K562 (cell line): ENCODE data around the gene DPAGT1. TPM values are rescaled to one million over a fixed set of nuclear protein-coding genes. Genes with fewer than 3 reads are reported as not detected.

ENCODE experiments used
- ADNP ChIP-seq: fragments of 200-800 bp; sonication (Bioruptor generic); IDR thresholded peaks from 2 replicates; pipeline ENCODE4 v1.6.1; 2016; ENCODE audit warnings: missing genetic modification characterization, missing compliant biosample characterization
- CBFA2T3 ChIP-seq: fragments of 450-650 bp; IDR thresholded peaks from 2 replicates; pipeline ENCODE4 v1.6.1; 2017
- COPS2 ChIP-seq: fragments of 450-650 bp; conservative IDR thresholded peaks from 2 replicates; pipeline ENCODE4 v1.6.1; 2016; ENCODE audit warnings: mild to moderate bottlenecking, moderate library complexity
- EGR1 ChIP-seq: fragments of 450-650 bp; conservative IDR thresholded peaks from 2 replicates; pipeline ENCODE4 v1.6.1; 2017; ENCODE audit warnings: mild to moderate bottlenecking
- FOXJ2 ChIP-seq: fragments of 200-800 bp; sonication (Bioruptor generic); IDR thresholded peaks from 2 replicates; pipeline ENCODE4 v1.6.1; 2016; ENCODE audit warnings: missing genetic modification characterization, missing compliant biosample characterization
- HNRNPH1 ChIP-seq: fragments of 200-400 bp; formaldehyde crosslinking; optimal IDR thresholded peaks from 2 replicates; pipeline ENCODE3; 2017; ENCODE audit warnings: low read depth, mild to moderate bottlenecking, low read length, moderate library complexity
- HNRNPUL1 ChIP-seq: fragments of 200-400 bp; formaldehyde crosslinking; IDR thresholded peaks from 2 replicates; pipeline ENCODE4 v1.6.1; 2017; ENCODE audit warnings: low read length
- JUNB ChIP-seq: fragments of 450-650 bp; formaldehyde crosslinking; conservative IDR thresholded peaks from 2 replicates; pipeline ENCODE4 v1.4.0; 2020; ENCODE audit warnings: mild to moderate bottlenecking
- LCOR ChIP-seq: sonication (generic); formaldehyde crosslinking; IDR thresholded peaks from 2 replicates; pipeline ENCODE4 v1.8.0; 2022; ENCODE audit warnings: mild to moderate bottlenecking, missing genetic modification reagents
- NFATC3 ChIP-seq: fragments of 450-650 bp; IDR thresholded peaks from 2 replicates; pipeline ENCODE4 v1.6.1; 2017; ENCODE audit warnings: mild to moderate bottlenecking
- NFE2 ChIP-seq: IDR thresholded peaks from 2 replicates; pipeline ENCODE4 v1.6.1; 2014; ENCODE audit warnings: antibody characterized with exemption, low read depth
- NRF1 ChIP-seq, 2 experiments: fragments of 450-650 bp; IDR thresholded peaks in 1 of 2; conservative IDR thresholded peaks in 1 of 2; 2 replicates each; pipeline ENCODE4 v1.6.1; 2014; ENCODE audit warnings: mild to moderate bottlenecking in 2 of 2
- TCF7 ChIP-seq: sonication (generic); IDR thresholded peaks from 2 replicates; pipeline ENCODE4 v1.6.1; 2016; ENCODE audit warnings: antibody characterized with exemption, borderline replicate concordance
- ZKSCAN1 ChIP-seq: fragments of 150-350 bp; IDR thresholded peaks from 2 replicates; pipeline ENCODE4 v1.6.1; 2016; ENCODE audit warnings: low read depth, low read length
- ZNF175 ChIP-seq: fragments of 200-800 bp; sonication (Bioruptor generic); IDR thresholded peaks from 2 replicates; pipeline ENCODE4 v1.6.1; 2016; ENCODE audit warnings: low read depth, mild to moderate bottlenecking, missing genetic modification characterization, missing compliant biosample characterization
- ZNF263 ChIP-seq: sonication (generic); formaldehyde crosslinking; IDR thresholded peaks from 2 replicates; pipeline ENCODE4 v1.8.0; 2022; ENCODE audit warnings: mild to moderate bottlenecking, missing genetic modification reagents, borderline replicate concordance
- ZNF764 ChIP-seq: fragments of 250-450 bp; sonication (Bioruptor Pico); IDR thresholded peaks from 2 replicates; pipeline ENCODE4 v1.4.0; 2020; ENCODE audit warnings: low read depth, mild to moderate bottlenecking, moderate library complexity
- polyA plus RNA-seq, 8 experiments: library from polyadenylated mRNA; depleted of rRNA in 4 of 8; stranded (reverse) in 5 of 8; unstranded in 3 of 8; fragments of >200 nt; fragmentation: Nextera tagmentation in 2 of 8; fragmentation: Illumina TruSeq in 1 of 8; extraction: Ambion mirVana in 2 of 8; extraction: Trizol in 1 of 8; gene quantifications; 2 replicates each; pipeline versions ENCODE4 v1.2.1 to v1.2.3, GENCODE V29; 2011 to 2014; ENCODE audit warnings: inconsistent platforms in 1 of 8, missing spikeins in 1 of 8
- total RNA-seq, 7 experiments: library from RNA; depleted of rRNA in 6 of 7; stranded (reverse); fragments of >200 nt in 6 of 7; fragmentation: Illumina TruSeq in 2 of 7; extraction: Trizol in 2 of 7; gene quantifications; 2 replicates each; pipeline versions ENCODE4 v1.2.1 to v1.2.3, GENCODE V29; 2011 to 2021; ENCODE audit warnings: low replicate concordance in 1 of 7
- TF ChIP-seq, protein P1 (sequence below), 2 experiments: fragments of 450-650 bp in 1 of 2; sonication (generic) in 1 of 2; formaldehyde crosslinking in 1 of 2; IDR thresholded peaks in 1 of 2; conservative IDR thresholded peaks in 1 of 2; 2 replicates each; pipeline versions ENCODE4 v1.6.1 to v1.8.1; 2016 to 2023; ENCODE audit warnings: mild to moderate bottlenecking in 2 of 2, moderate library complexity in 2 of 2, inconsistent platforms in 1 of 2, missing genetic modification reagents in 1 of 2
- TF ChIP-seq, protein P2 (sequence below), 2 experiments: fragments of 450-650 bp in 1 of 2; IDR thresholded peaks; 2 replicates each; pipeline ENCODE4 v1.6.1; 2011 to 2017; ENCODE audit warnings: low read depth in 2 of 2, antibody characterized with exemption in 1 of 2, borderline replicate concordance in 1 of 2, low read length in 1 of 2, mild to moderate bottlenecking in 1 of 2, mixed read lengths in 1 of 2; ENCODE audit not compliant: control insufficient read depth in 1 of 2
- TF ChIP-seq, protein P3 (sequence below): fragments of 250-450 bp; sonication (Bioruptor Pico); IDR thresholded peaks from 2 replicates; pipeline ENCODE4 v1.5.0; 2021; ENCODE audit warnings: mild to moderate bottlenecking, borderline replicate concordance

The DPAGT1 gene
- total and polyA plus RNA-seq, 9 of the 15 experiments (the other 6 are each of a cell fraction or from before 2014, with no cell fraction given) = 29.9 to 135 (median 85.0) TPM

DNA sequence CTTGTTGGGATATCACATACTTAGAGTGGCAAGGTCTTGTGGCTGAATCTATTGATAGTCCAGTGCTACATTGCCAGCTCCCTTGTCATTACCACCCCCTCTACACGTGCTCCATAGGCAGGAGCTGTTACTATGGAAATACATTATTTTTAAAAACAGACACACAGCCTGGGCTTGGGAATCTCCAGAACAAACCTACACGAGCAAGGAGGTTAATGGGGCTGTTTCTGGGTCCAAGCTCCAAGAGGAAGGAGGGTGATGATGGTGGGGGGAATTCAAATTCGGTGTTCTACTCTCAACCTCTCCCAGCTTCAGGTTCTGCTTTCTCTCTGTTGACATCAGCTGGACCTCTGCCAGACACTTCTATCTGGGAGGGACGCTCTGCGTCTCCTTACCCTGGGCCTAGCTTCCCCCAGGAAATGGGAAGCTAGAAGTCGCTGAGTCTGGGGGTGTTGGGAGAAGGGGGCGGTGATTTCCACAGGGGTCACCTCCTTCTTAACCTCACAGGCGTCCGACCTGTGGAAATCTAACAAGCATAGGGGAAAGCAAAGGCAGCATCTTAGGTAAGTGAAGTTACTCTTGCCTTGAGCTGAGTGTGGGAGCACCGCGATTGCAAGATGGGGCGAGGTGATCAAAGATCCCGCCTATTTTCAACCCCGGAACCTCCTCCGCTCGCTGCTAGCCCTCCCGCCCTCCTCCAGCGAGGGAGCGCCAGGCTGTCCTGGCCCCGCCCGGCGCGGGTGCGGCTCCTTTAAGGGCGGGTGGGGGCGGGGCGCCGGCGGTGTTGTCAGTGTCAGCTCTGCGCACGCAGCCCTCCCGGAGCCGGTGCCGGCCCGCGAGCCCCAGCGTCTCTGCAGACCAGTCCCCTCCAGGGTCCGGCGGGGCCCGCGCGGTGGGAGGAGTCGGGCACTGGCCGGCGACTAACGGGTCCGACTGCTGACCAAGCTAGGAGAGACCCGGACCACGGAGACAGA lies 5.2 kb upstream of the DPAGT1 start, which contains the start of gene C2CD2L (continued):
- TF ChIP-seq HNRNPH1 = no peak
- TF ChIP-seq NRF1 (conservative IDR thresholded peaks at IDR 0.05 in 1 of 2, IDR thresholded peaks at IDR 0.05 in 1 of 2) = peak; percentile 87 to 88
- TF ChIP-seq, protein P1, sequence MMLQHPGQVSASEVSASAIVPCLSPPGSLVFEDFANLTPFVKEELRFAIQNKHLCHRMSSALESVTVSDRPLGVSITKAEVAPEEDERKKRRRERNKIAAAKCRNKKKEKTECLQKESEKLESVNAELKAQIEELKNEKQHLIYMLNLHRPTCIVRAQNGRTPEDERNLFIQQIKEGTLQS (IDR thresholded peaks at IDR 0.05) = no peak
- TF ChIP-seq, protein P1 (CRISPR knock-in tag; conservative IDR thresholded peaks at IDR 0.05) = no peak
- no peak for TF ChIP-seq HNRNPUL1
- no peak; the same call in 1 of the 2 replicates for TF ChIP-seq NFE2
- TF ChIP-seq CBFA2T3 = peak; percentile 31; the same call in 1 of the 2 replicates
- no peak for TF ChIP-seq NFATC3
- TF ChIP-seq COPS2 = no peak
- no peak for TF ChIP-seq ZNF764 (CRISPR knock-in tag)
- no peak for TF ChIP-seq LCOR (CRISPR knock-in tag)
- TF ChIP-seq ZNF263 (CRISPR knock-in tag) = peak; percentile 99
- TF ChIP-seq, protein P2, sequence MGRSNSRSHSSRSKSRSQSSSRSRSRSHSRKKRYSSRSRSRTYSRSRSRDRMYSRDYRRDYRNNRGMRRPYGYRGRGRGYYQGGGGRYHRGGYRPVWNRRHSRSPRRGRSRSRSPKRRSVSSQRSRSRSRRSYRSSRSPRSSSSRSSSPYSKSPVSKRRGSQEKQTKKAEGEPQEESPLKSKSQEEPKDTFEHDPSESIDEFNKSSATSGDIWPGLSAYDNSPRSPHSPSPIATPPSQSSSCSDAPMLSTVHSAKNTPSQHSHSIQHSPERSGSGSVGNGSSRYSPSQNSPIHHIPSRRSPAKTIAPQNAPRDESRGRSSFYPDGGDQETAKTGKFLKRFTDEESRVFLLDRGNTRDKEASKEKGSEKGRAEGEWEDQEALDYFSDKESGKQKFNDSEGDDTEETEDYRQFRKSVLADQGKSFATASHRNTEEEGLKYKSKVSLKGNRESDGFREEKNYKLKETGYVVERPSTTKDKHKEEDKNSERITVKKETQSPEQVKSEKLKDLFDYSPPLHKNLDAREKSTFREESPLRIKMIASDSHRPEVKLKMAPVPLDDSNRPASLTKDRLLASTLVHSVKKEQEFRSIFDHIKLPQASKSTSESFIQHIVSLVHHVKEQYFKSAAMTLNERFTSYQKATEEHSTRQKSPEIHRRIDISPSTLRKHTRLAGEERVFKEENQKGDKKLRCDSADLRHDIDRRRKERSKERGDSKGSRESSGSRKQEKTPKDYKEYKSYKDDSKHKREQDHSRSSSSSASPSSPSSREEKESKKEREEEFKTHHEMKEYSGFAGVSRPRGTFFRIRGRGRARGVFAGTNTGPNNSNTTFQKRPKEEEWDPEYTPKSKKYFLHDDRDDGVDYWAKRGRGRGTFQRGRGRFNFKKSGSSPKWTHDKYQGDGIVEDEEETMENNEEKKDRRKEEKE (IDR thresholded peaks at IDR 0.05; ENCODE audit: borderline replicate concordance in 1 of 2, control insufficient read depth in 1 of 2, low read depth in 2 of 2, low read length in 1 of 2) = no peak
- peak; percentile 60; the same call in 1 of the 2 replicates for TF ChIP-seq ZNF175 (CRISPR knock-in tag)
- TF ChIP-seq, protein P3, sequence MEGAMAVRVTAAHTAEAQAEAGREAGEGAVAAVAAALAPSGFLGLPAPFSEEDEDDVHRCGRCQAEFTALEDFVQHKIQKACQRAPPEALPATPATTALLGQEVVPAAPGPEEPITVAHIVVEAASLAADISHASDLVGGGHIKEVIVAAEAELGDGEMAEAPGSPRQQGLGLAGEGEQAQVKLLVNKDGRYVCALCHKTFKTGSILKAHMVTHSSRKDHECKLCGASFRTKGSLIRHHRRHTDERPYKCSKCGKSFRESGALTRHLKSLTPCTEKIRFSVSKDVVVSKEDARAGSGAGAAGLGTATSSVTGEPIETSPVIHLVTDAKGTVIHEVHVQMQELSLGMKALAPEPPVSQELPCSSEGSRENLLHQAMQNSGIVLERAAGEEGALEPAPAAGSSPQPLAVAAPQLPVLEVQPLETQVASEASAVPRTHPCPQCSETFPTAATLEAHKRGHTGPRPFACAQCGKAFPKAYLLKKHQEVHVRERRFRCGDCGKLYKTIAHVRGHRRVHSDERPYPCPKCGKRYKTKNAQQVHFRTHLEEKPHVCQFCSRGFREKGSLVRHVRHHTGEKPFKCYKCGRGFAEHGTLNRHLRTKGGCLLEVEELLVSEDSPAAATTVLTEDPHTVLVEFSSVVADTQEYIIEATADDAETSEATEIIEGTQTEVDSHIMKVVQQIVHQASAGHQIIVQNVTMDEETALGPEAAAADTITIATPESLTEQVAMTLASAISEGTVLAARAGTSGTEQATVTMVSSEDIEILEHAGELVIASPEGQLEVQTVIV (CRISPR knock-in tag) = no peak
- no peak for TF ChIP-seq JUNB (CRISPR knock-in tag)
- peak; percentile 89 for TF ChIP-seq FOXJ2 (tag)
- TF ChIP-seq ADNP (tag) = no peak
- TF ChIP-seq EGR1 = peak; percentile 63; the same call in 1 of the 2 replicates
- 0 out of 2 replicates have a peak, but pooled peaks have one; percentile 63 for TF ChIP-seq TCF7
- TF ChIP-seq ZKSCAN1 = no peak
